Endothelial cell of umbilical vein (primary cell): ENCODE data around the gene DDX31. TPM values are rescaled to one million over a fixed set of nuclear protein-coding genes. Genes with fewer than 3 reads are reported as not detected.

Experiments used
- BruUV-seq: library from RNA; stranded (reverse); fragments of 400-500 nt; replicated peaks from 2 replicates; lab custom pipeline; 2021; lab: Mats Ljungman, UMichigan
- CTCF ChIA-PET: fragments of 300-600, 350-600 bp; sonication (Branson Sonifier 250); formaldehyde crosslinking; loops from one replicate; lab custom pipeline; 2021; ENCODE audit warnings: antibody characterized with exemption, inconsistent platforms; lab: Charles Lee
- POLR2A ChIA-PET: fragments of 300-600, 350-600 bp; sonication (Branson Sonifier 250); formaldehyde crosslinking; loops from one replicate; lab custom pipeline; 2021; ENCODE audit warnings: antibody characterized with exemption, inconsistent platforms; lab: Charles Lee
- DNase-seq: peaks from one replicate; pipeline ENCODE4 v3.0.0-alpha.2; 2011; ENCODE audit warnings: low read depth, low spot score
- FAIRE-seq: peaks from 2 replicates; lab custom pipeline; 2011; peaks lifted over from hg19 to GRCh38; lab: Jason Lieb, UNC
- H2AFZ ChIP-seq: 2 replicates; pipeline ENCODE4 v1.6.0; 2012; ENCODE audit warnings: low read depth, low read length, control low read depth, inconsistent platforms
- H3K27ac ChIP-seq: 2 replicates; pipeline ENCODE4 v1.5.1; 2011; ENCODE audit warnings: low read depth, mild to moderate bottlenecking, control low read depth, low read length, moderate library complexity; ENCODE audit not compliant: insufficient read depth
- H3K27me3 ChIP-seq, 2 experiments: 2 replicates each; pipeline versions ENCODE4 v1.6.0 to v1.6.1; 2011; ENCODE audit warnings: low read length in 2 of 2, mixed read lengths in 1 of 2; ENCODE audit not compliant: control insufficient read depth in 2 of 2, insufficient read depth in 2 of 2
- H3K36me3 ChIP-seq, 2 experiments: 2 replicates in 1 of 2; 3 replicates in 1 of 2; pipeline ENCODE4 v1.5.1; 2011; ENCODE audit warnings: low read length in 2 of 2, mild to moderate bottlenecking in 1 of 2, moderate library complexity in 1 of 2; ENCODE audit not compliant: control insufficient read depth in 2 of 2, insufficient read depth in 2 of 2; ENCODE audit errors: extremely low read depth in 1 of 2
- H3K4me1 ChIP-seq: 3 replicates; pipeline ENCODE4 v1.5.1; 2011; ENCODE audit warnings: mild to moderate bottlenecking, low read length; ENCODE audit not compliant: control insufficient read depth, insufficient read depth; ENCODE audit errors: extremely low read depth
- H3K4me2 ChIP-seq: 2 replicates; pipeline ENCODE4 v1.6.1; 2011; ENCODE audit warnings: low read length, control low read depth, mixed read lengths; ENCODE audit not compliant: insufficient read depth
- H3K4me3 ChIP-seq, 3 experiments: fragments of 200-600 bp in 1 of 3; sonication (generic), shearing (Covaris generic) in 1 of 3; replicated peaks in 1 of 3; 2 replicates each; pipeline ENCODE4 v1.5.1; 2011 to 2016; ENCODE audit warnings: control low read depth in 3 of 3, low read length in 3 of 3, mild to moderate bottlenecking in 2 of 3, inconsistent platforms in 1 of 3, low read depth in 1 of 3, moderate library complexity in 1 of 3; ENCODE audit not compliant: insufficient read depth in 1 of 3
- H3K79me2 ChIP-seq: 2 replicates; pipeline ENCODE4 v1.6.0; 2012; ENCODE audit warnings: low read length, inconsistent platforms; ENCODE audit not compliant: control insufficient read depth, insufficient read depth
- H3K9ac ChIP-seq: replicated peaks from 2 replicates; pipeline ENCODE3; 2011; ENCODE audit warnings: low read length, control low read depth; ENCODE audit not compliant: insufficient read depth; ENCODE audit errors: extremely low read depth
- H3K9me1 ChIP-seq: replicated peaks from 3 replicates; pipeline ENCODE4 v1.6.0; 2011; ENCODE audit warnings: mild to moderate bottlenecking, low read length; ENCODE audit not compliant: control insufficient read depth, insufficient read depth; ENCODE audit errors: extremely low read depth
- H3K9me3 ChIP-seq: replicated peaks from 2 replicates; pipeline ENCODE4 v1.5.1; 2012; ENCODE audit warnings: low read length, inconsistent platforms; ENCODE audit not compliant: control insufficient read depth, insufficient read depth
- H4K20me1 ChIP-seq: replicated peaks from 2 replicates; pipeline ENCODE3; 2011; ENCODE audit warnings: mild to moderate bottlenecking, low read length; ENCODE audit not compliant: control insufficient read depth, insufficient read depth; ENCODE audit errors: extremely low read depth
- CTCF ChIP-seq, 2 donors: IDR thresholded peaks; 1 replicate in 1 of 2; 2 replicates in 1 of 2; pipeline ENCODE4 v1.5.1; 2011; ENCODE audit warnings: low read length in 2 of 2, mild to moderate bottlenecking in 2 of 2, moderate library complexity in 2 of 2, control low read depth in 1 of 2, inconsistent platforms in 1 of 2, low read depth in 1 of 2; ENCODE audit not compliant: insufficient read depth in 1 of 2; ENCODE audit errors: extremely low read depth in 1 of 2
- EZH2 ChIP-seq: IDR thresholded peaks from 2 replicates; pipeline ENCODE4 v1.6.1; 2012; ENCODE audit warnings: borderline replicate concordance, low read depth, mild to moderate bottlenecking, moderate library complexity, low read length, inconsistent platforms; ENCODE audit not compliant: severe bottlenecking
- GATA2 ChIP-seq: IDR thresholded peaks from 2 replicates; pipeline ENCODE4 v1.7.0; 2011; ENCODE audit warnings: low read depth, mild to moderate bottlenecking, moderate library complexity, mixed read lengths, low read length; ENCODE audit not compliant: insufficient read length, insufficient read depth
- JUN ChIP-seq: IDR thresholded peaks from 2 replicates; pipeline ENCODE4 v1.6.1; 2011; ENCODE audit warnings: borderline replicate concordance, low read depth; ENCODE audit not compliant: insufficient read length, insufficient read depth
- MAX ChIP-seq: IDR thresholded peaks from 2 replicates; pipeline ENCODE4 v1.6.1; 2011; ENCODE audit not compliant: insufficient read depth, insufficient read length
- MYC ChIP-seq: IDR thresholded peaks from one replicate; pipeline ENCODE4 v1.6.1; 2011; ENCODE audit warnings: mild to moderate bottlenecking, low read depth, low read length
- POLR2A ChIP-seq: IDR thresholded peaks from 2 replicates; pipeline ENCODE4 v1.6.1; 2012; ENCODE audit warnings: low read depth, mild to moderate bottlenecking, control low read depth, low read length
- POLR2AphosphoS5 ChIP-seq: IDR thresholded peaks from 2 replicates; pipeline ENCODE4 v1.6.1; 2012; ENCODE audit warnings: low read depth, mild to moderate bottlenecking, control low read depth, low read length, moderate library complexity; ENCODE audit not compliant: insufficient read depth
- dilution Hi-C: fragments of 300-500 bp; cut with MboI; formaldehyde crosslinking; loops from one replicate; pipeline ENCODE4 v1.15.0; 2019; ENCODE audit warnings: low sequenced_read_pairs; ENCODE audit not compliant: extremely low pct_ligation_motif_present
- intact Hi-C: fragments of 100-400 bp; cut with micrococcal nuclease; formaldehyde crosslinking; loops from one replicate; pipeline ENCODE4 v1.10.0; 2022
- polyA plus RNA-seq, 4 experiments: library from polyadenylated mRNA; depleted of rRNA in 3 of 4; stranded (reverse) in 3 of 4; unstranded in 1 of 4; fragments of >200 nt; gene quantifications; 2 replicates each; pipeline versions ENCODE4 v1.2.1 to v1.2.3, GENCODE V29; 2011 to 2012; ENCODE audit warnings: missing spikeins in 1 of 4
- total RNA-seq: library from RNA; stranded (reverse); gene quantifications from 2 replicates; pipeline ENCODE4 v1.2.3, GENCODE V29; 2021

Gene DDX31
- total and polyA plus RNA-seq, 2 donors (not counting 3 experiments of a cell fraction or from before 2014, with no cell fraction given) = 8.0 to 16.3 TPM

- POLR2A ChIA-PET = no interaction called here
- H3K9ac ChIP-seq = no peak overlapping the region
- dilution Hi-C loops = no loop called here
- H3K9me1 ChIP-seq = no peaks in the 10 kb centered on the region
- no peak overlapping the region for H2AFZ ChIP-seq
- H3K4me1 ChIP-seq = peaks cover 4% of the 10 kb centered on the region
- H3K79me2 ChIP-seq = no peaks in the 10 kb centered on the region
- FAIRE-seq (no peak), DNase-seq (no peak)
- no peak overlapping the region for H3K27ac ChIP-seq
- H4K20me1 ChIP-seq = no peaks in the 10 kb centered on the region
- intact Hi-C loops = no loop called here
- no peak for TF ChIP-seq MYC
- no peak for TF ChIP-seq JUN
- TF ChIP-seq CTCF (IDR thresholded peaks at IDR 0.05; ENCODE audit: extremely low read depth in 1 of 2, insufficient read depth in 1 of 2, low read depth in 1 of 2, low read length in 2 of 2) = no peak
- no peak for TF ChIP-seq MAX
- TF ChIP-seq POLR2AphosphoS5 = no peak
- TF ChIP-seq GATA2 = no peak
- H3K9me3 ChIP-seq = no peaks in the 10 kb centered on the region
- H3K4me2 ChIP-seq = no peak overlapping the region
- CTCF ChIA-PET = no interaction called here
- no peaks in the 10 kb centered on the region for H3K36me3 ChIP-seq
- BruUV-seq = no TSS peak
- H3K27me3 ChIP-seq = peaks cover 0 to 3% of the 10 kb centered on the region in 2 experiments
- no peak overlapping the region for H3K4me3 ChIP-seq
Observed at GRCh38 chr9:132543960-132544359, 125.8 kb downstream of the DDX31 start.

GRCh38 chr9:132543251-132543650, 126.5 kb downstream of the DDX31 start:
- Histone ChIP-seq H3K9me3 (no peaks in the 10 kb centered on the region), H3K27ac (no peak overlapping the region), H3K4me2 (no peak overlapping the region), H3K9ac (no peak overlapping the region), H3K4me3 (no peak overlapping the region), H3K9me1 (no peaks in the 10 kb centered on the region), H2AFZ (no peak overlapping the region), H4K20me1 (no peaks in the 10 kb centered on the region), H3K4me1 (no peaks in the 10 kb centered on the region), H3K27me3 (peaks cover 0 to 3% of the 10 kb centered on the region in 2 experiments), H3K36me3 (no peaks in the 10 kb centered on the region), H3K79me2 (no peaks in the 10 kb centered on the region)
- BruUV-seq = no TSS peak
- CTCF ChIA-PET = no interaction called here
- POLR2A ChIA-PET = no interaction called here
- FAIRE-seq = no peak
- dilution Hi-C loops (no loop called here), intact Hi-C loops (no loop called here)
- TF ChIP-seq MAX = no peak
- TF ChIP-seq JUN = no peak
- no peak for TF ChIP-seq POLR2AphosphoS5
- TF ChIP-seq POLR2A = no peak
- no peak for TF ChIP-seq EZH2
- TF ChIP-seq GATA2 = no peak
- no peak for TF ChIP-seq CTCF (IDR thresholded peaks at IDR 0.05; ENCODE audit: extremely low read depth in 1 of 2, insufficient read depth in 1 of 2, low read depth in 1 of 2, low read length in 2 of 2)
- no peak for DNase-seq
